Natural killer cell (primary cell): Measurements from ENCODE around the gene CETN1. TPM values are rescaled to one million over a fixed set of nuclear protein-coding genes. Genes with fewer than 3 reads are reported as not detected.

Experiments
- ATAC-seq, 3 donors: fragments of 150-1000 bp in 2 of 3; fragments of 200-7000 bp in 1 of 3; cut with Tn5 transposase; 1 replicate in 1 of 3; 2 replicates in 2 of 3; pipeline ENCODE4 v1.10.0; 2021; ENCODE audit warnings: mild to moderate bottlenecking in 2 of 3, moderate library complexity in 2 of 3
- DNase-seq, 2 donors: peaks; one replicate each; pipeline versions ENCODE4 v3.0.0 to v3.0.0-alpha.2; 2013 to 2021; ENCODE audit warnings: mixed read lengths in 1 of 2
- H3K27ac ChIP-seq: one replicate; pipeline ENCODE4 v1.5.1; 2013; ENCODE audit warnings: mild to moderate bottlenecking, low read length
- H3K27me3 ChIP-seq: one replicate; pipeline ENCODE4 v1.6.1; 2013; ENCODE audit warnings: low read length; ENCODE audit not compliant: control insufficient read depth, insufficient read depth
- H3K36me3 ChIP-seq: one replicate; pipeline ENCODE4 v1.6.1; 2013; ENCODE audit warnings: low read length; ENCODE audit not compliant: control insufficient read depth, insufficient read depth
- H3K4me1 ChIP-seq: one replicate; pipeline ENCODE4 v1.6.1; 2013; ENCODE audit warnings: low read length; ENCODE audit not compliant: control insufficient read depth, insufficient read depth
- H3K4me3 ChIP-seq: one replicate; pipeline ENCODE4 v1.5.1; 2013; ENCODE audit warnings: low read length
- H3K9me3 ChIP-seq: one replicate; pipeline ENCODE4 v1.6.1; 2013; ENCODE audit warnings: low read length; ENCODE audit not compliant: control insufficient read depth, insufficient read depth
- H3K27ac Mint-ChIP-seq, 2 donors: one replicate each; pipeline ENCODE4 v1.8.0; 2022; ENCODE audit warnings: mild to moderate bottlenecking in 2 of 2, mixed read lengths in 2 of 2, moderate library complexity in 1 of 2
- H3K27me3 Mint-ChIP-seq, 2 donors: one replicate each; pipeline ENCODE4 v1.8.0; 2022; ENCODE audit warnings: low read depth in 2 of 2, mixed read lengths in 2 of 2
- H3K36me3 Mint-ChIP-seq: one replicate; pipeline ENCODE4 v1.8.0; 2022; ENCODE audit warnings: mixed read lengths
- H3K4me1 Mint-ChIP-seq, 2 donors: one replicate each; pipeline ENCODE4 v1.8.0; 2022; ENCODE audit warnings: mixed read lengths in 2 of 2
- H3K4me3 Mint-ChIP-seq: one replicate; pipeline ENCODE4 v1.8.0; 2022; ENCODE audit warnings: mild to moderate bottlenecking, moderate library complexity, mixed read lengths
- H3K9me3 Mint-ChIP-seq, 2 donors: one replicate each; pipeline ENCODE4 v1.8.0; 2022; ENCODE audit warnings: mixed read lengths in 2 of 2
- WGBS: methylation state at CpG from one replicate; pipeline ENCODE4 v1.1.7; 2013; ENCODE audit warnings: missing lambda C conversion rate; ENCODE audit not compliant: insufficient coverage; 5-methylcytosine and 5-hydroxymethylcytosine counted together
- intact Hi-C: fragments of 100-400 bp; cut with micrococcal nuclease; formaldehyde crosslinking; loops from one replicate; pipeline ENCODE4 v1.14.2; 2022
- total RNA-seq, 4 donors: library from RNA; stranded (reverse); fragments of 120-200 nt in 1 of 4; gene quantifications; one replicate each; pipeline versions ENCODE4 v1.2.3 to v1.2.4, GENCODE V29; 2013 to 2022
- TF ChIP-seq, protein P1 (sequence below): fragments of 200-600 bp; IDR thresholded peaks from one replicate; pipeline ENCODE4 v1.8.0; 2022; ENCODE audit warnings: antibody characterized with exemption

CETN1 gene
- total RNA-seq, 3 donors from 2014 or later (not counting 1 experiment from before 2014, with no cell fraction given), result not detected

DNA sequence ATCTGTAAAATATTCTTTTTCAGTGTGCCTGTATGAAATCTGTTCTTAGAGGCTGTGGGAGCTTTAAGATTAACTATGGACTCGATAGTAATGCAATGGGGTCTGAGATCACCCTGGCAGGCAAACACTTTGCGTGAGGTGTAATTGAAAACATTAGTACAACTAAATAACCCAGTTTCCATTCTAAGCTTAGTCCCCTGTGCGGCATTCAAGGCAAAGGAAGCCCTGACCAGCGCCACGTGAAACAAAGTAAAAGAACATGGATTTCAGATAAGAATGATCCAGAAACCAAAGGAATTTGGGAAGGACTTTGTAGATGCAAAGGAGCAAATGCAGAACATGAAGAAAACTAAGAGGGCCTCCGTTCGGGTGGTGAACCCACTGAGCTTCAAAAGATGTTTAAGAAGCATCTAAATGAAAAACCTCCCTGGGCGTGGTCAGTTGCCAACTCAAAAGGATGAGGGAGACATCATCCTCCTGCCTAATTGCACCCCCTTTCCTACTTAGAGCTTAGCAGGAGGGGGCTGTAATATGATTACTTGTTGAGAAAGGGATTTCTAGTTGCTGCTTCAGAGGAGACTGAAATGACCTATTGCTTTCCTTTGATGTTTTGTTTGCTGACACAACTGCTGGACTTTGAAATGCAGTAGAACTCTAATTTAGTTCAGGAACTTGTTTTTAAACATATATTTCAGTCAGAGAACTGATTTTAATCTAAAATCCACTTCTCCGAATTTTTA lies 7.9 kb upstream of the CETN1 start:
- H3K4me1 ChIP-seq, result no peaks in the 10 kb centered on the region
- Mint-ChIP-seq H3K4me3 (no peak overlapping the region), H3K36me3 (no peaks in the 10 kb centered on the region), H3K4me1 (no peaks in the 10 kb centered on the region), H3K27ac (no peak overlapping the region), H3K27me3 (peaks cover 13 to 22% of the 10 kb centered on the region in 2 donors), H3K9me3 (no peaks in the 10 kb centered on the region)
- no peaks in the 10 kb centered on the region for H3K27me3 ChIP-seq
- intact Hi-C loops, result no loop called here
- H3K27ac ChIP-seq, result no peak overlapping the region
- no peaks in the 10 kb centered on the region for H3K36me3 ChIP-seq
- no peaks in the 10 kb centered on the region for H3K9me3 ChIP-seq
- TF ChIP-seq, protein P1, sequence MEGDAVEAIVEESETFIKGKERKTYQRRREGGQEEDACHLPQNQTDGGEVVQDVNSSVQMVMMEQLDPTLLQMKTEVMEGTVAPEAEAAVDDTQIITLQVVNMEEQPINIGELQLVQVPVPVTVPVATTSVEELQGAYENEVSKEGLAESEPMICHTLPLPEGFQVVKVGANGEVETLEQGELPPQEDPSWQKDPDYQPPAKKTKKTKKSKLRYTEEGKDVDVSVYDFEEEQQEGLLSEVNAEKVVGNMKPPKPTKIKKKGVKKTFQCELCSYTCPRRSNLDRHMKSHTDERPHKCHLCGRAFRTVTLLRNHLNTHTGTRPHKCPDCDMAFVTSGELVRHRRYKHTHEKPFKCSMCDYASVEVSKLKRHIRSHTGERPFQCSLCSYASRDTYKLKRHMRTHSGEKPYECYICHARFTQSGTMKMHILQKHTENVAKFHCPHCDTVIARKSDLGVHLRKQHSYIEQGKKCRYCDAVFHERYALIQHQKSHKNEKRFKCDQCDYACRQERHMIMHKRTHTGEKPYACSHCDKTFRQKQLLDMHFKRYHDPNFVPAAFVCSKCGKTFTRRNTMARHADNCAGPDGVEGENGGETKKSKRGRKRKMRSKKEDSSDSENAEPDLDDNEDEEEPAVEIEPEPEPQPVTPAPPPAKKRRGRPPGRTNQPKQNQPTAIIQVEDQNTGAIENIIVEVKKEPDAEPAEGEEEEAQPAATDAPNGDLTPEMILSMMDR, result no peak
- DNase-seq, result no peak
- no peak overlapping the region for H3K4me3 ChIP-seq
- no peak for ATAC-seq
- WGBS, result 92% methylated on average over 7 of the region's 9 CpGs

DNA sequence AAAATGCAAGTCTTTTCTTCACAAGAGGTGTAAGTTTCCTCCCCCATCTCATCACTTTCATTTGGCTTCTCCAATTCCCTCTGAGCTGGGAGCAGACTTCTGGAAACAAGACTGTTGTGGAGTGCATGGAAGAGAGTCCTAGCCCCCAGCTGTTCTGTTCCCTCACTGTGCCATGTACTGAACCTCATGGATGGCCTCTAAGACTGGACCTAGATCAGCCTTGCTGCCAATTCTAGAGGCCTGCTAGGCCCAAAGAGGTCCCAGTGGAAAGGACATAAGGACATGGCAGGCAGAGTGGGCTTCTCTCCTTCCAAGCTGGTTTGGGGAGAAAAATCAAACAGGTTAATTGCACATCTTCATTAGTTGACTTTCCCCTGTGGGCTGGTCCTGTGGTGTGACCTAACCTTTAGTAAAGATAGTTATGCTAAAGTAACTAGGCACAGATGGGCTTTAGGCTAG lies 7.3 kb upstream of the CETN1 start:
- Histone ChIP-seq H3K4me1 (no peaks in the 10 kb centered on the region), H3K27me3 (no peaks in the 10 kb centered on the region), H3K4me3 (no peak overlapping the region), H3K27ac (no peak overlapping the region), H3K36me3 (no peaks in the 10 kb centered on the region), H3K9me3 (no peaks in the 10 kb centered on the region)
- H3K36me3 Mint-ChIP-seq, result no peaks in the 10 kb centered on the region
- TF ChIP-seq, protein P1, result no peak
- intact Hi-C loops, result no loop called here
- H3K27me3 Mint-ChIP-seq, result peaks cover 13 to 17% of the 10 kb centered on the region in 2 donors
- no peak for DNase-seq
- H3K9me3 Mint-ChIP-seq, result no peaks in the 10 kb centered on the region
- H3K4me3 Mint-ChIP-seq, result no peak overlapping the region
- no peak for ATAC-seq
- no peaks in the 10 kb centered on the region for H3K4me1 Mint-ChIP-seq
- H3K27ac Mint-ChIP-seq, result no peak overlapping the region

DNA sequence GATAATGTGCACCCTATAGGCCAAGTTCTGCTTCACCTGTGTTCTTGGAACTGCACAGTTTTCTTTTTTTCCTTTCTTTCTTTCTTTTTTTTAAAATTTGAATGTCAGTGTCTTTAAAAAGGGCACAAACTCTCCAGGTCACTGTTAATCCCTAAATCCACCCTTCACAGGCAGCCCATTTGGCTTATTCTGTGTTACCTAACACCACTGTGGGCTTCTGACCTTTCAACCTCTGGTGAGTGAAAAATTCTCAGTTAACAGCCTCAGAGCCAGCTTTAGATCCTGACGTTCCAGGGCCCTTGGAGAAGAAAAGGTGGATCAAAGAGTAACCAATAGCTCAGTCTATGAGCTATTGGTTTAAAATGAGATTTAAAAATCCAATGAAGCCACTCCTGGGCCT lies 6.8 kb upstream of the CETN1 start:
- H3K9me3 Mint-ChIP-seq, result no peaks in the 10 kb centered on the region
- H3K27ac ChIP-seq, result no peak overlapping the region
- WGBS, result 80% methylated on average over 1 of the region's 1 CpG
- H3K4me3 ChIP-seq, result no peak overlapping the region
- H3K4me1 ChIP-seq, result no peaks in the 10 kb centered on the region
- intact Hi-C loops, result no loop called here
- H3K27ac Mint-ChIP-seq, result no peak overlapping the region
- DNase-seq (no peak), ATAC-seq (no peak)
- peaks cover 13 to 17% of the 10 kb centered on the region in 2 donors for H3K27me3 Mint-ChIP-seq
- no peaks in the 10 kb centered on the region for H3K9me3 ChIP-seq
- H3K4me3 Mint-ChIP-seq, result no peak overlapping the region
- no peaks in the 10 kb centered on the region for H3K27me3 ChIP-seq
- TF ChIP-seq, protein P1, result no peak
- no peaks in the 10 kb centered on the region for H3K4me1 Mint-ChIP-seq
- H3K36me3 ChIP-seq, result no peaks in the 10 kb centered on the region
- H3K36me3 Mint-ChIP-seq, result no peaks in the 10 kb centered on the region
